SKM-1 treated with dmso at 0.1 percent for 144 hours (cell line): ENCODE results near the gene RTN4R.

Experiments
- DNase-seq: peaks from one replicate; lab custom pipeline; 2025; ENCODE audit not compliant: unreplicated experiment; lab: John Stamatoyannopoulos, UW

Gene RTN4R

DNA sequence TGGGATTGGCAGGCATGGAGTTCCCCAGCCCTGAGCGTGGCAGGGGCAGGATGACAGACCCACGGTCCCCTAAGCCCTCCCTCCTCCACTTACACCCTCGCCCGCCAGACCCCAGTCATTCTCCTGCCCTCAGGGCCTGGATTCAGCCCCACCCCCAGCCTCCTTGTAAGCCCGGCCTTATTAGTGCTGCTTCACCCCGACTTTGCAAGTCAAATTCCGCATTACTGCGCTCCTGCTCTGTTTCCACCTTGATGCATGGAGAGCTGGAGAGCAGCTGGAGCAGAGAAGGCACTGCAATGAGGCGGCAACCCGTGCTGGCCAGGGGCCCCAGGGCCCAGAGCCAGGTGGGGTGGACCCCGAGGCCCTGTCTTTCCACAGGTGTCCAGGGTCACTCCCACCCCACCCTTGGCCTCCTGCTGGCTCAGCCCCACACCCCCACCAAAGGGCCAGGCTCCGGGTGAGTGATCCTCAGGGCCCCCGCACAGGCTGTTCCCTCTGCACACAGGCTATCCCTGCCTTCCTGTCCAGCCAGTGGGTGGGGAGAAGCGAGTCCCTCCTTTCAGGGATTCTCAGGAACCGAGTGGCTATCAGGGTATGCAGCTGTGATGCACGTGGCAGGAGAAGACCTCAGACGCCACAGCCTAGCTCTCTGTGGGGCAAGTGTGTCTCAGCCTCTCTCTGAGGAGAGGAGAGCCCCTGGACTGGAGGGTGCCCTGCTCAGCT is 36.4 kb downstream of the RTN4R start:
- no peak for DNase-seq

DNA sequence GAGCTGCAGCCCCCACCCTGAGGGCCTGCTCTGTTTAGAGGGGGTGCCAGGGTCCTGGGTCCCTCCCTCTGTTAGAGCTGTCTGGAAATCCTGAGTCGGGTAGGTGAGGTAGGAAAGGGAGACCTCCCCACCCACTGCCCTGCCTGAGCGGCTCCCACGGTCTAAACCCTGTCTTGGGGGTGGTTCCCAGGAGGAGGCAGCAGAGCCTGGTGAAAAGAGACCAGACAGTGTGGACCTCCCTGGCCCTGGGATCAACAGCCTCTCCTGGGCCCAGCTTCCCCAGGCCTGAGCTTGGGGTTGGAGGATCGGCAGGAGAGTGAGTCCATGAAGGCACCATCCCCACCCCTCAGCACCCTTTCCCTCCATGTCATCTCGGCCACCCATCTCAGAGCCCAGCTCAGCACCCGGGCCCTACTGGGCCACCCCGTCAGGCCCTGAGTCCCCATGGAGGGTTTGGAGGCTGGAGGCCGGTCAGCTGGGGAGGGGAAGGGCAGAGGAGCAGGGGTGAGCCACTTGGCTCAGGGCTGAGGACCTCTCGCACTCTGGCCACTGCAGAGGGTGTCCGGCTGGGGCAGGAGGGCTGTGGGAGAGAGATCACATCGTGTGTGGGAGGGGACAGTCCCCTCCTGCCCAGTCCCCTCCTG is 37.2 kb downstream of the RTN4R start:
- no peak for DNase-seq

DNA sequence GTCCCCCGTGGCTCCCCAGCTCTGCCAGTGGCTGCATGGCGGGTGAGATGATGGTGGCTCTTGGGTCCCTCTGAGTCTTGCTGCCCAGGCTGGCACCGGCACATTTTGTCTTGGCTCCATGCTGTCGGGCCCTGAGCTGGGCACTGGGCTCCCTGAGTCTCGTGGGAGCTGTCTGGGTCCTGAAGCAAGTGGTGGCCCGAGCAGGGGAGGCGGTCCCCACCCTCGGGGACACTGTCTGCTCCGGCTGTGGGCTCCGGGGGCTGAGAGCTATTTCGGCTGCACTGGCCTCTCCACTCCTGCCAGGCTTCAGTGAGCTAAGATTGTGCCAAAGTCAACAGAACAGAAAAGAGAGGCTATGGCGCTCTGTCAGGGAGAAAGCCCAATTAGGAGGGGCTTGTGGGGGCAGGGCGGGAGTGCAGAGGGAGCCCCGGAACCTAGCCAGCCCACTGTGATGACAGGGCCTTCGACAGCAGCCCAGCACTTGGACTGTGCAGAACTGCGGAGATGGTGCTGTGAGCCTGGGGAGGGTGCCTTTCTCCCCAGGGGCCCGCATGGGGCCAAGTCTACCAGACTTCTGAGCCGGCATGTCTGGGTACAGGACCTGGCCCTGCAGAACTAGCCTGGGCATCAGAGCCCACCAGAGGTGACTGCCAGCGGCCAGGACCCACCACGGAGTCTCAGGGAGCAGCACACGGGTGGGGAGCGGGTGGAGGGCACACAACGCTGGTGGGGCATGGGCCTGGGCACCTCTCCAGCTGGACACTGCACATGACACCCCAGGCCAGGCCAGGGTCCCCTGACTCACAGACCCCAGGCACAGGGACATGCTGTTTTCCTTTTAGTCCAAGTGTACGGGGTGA is 38.0 kb downstream of the RTN4R start:
- no peak for DNase-seq

DNA sequence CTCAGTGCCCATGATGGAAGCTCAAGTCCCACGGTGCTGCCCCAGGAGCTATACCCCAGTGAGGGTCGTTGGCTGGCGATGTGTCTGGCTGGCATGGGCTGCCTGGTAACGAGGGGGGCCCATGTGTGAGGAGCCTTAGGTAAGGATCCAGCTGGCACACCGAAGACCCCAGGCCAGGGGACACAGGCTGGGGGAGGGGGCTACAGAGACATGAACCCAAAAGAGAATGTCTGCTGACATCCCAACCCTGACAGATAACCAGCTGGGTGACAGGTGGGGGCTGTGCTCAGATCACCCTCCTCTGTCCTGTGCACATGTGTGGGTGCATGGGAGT is 39.2 kb downstream of the RTN4R start:
- DNase-seq: no peak

DNA sequence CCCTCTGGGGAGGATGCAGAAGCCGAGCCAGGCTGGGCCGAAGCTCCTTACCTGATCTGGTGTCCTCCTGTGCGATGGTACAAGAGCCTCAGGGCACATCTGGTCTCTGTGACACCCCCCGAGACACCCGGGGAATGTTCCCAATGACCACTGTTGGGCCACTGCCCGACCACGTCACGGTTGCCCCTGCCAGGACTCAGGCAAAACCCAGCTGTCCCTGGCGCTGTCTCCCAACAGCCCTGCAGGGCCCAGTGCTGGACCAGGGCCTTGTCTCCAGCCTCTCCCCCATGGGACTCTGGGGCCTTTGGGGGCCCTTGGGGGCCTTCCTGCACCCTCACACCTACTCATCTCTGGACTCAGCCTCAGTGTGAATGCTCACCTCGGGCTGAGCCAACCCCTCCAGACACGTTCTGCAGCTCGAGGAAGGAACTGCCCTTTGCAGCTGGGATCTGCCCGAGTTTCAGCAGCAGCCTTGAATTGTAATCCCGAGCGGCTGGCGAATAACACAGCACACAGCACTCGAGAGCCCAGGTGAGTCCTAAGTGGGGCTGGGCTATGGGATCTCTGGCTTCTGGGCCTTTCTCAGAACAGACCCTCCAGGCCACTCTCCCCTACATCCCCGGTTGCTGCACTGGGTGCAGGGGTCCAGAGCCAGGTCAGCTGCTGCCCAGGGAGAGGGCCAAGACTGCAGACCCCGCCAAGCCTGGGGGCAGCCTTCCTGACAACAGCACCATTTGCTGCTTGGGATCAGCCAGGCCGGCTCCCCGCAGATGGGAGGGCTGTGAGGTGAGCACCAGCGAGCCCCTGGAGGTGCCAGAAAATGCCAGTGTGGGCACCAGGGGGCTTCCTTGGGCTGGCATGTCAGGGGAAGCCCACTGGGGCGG is 39.8 kb downstream of the RTN4R start:
- DNase-seq: no peak

DNA sequence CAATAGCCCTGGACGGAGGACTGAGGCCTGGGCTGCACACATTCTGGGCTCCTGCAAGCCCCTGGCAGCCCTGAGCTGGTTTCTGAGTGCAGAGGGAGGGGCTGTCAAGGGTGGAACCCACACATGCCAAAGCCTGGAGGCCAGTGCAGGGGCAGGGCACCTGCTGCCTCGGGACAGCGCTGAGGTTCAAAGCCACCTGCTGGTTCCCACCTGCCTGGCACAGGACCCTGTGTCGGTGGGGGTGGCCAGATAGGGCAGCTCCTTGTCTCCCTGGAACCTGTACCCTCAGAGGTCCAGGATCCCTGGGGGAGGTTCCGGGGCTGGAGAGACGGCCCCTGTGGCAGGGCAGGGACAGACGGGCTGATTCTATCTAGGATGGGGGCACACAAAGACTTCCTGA is 40.8 kb downstream of the RTN4R start:
- DNase-seq: no peak

DNA sequence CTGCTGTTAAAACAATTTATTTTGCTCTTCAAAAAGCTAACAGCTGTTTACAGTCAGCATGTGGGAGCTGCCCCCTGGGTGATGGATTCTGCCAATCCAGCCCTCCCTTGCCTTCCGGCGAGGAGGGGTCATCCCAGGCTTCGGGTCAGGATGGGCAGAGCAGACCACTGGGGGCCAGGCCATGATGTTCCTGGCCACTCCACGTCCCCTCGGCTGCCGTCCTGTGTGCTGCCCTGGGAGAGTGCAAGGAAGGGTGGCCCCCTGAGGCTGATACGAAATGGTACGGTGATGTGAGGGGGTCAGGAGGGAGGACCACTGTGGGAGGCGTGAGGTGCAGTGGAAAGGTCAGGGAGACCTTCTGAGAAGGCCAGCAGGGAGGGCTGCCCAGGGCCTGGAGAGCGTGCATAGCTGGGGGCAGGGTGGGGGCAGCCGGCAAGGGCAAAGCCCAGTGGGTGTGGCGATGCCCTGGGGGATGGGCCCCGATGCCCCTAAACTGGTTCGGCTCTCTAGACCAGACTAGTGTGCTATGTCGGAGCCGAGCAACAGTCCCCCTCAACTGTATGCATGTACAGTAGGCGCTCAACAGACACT is 41.3 kb downstream of the RTN4R start:
- DNase-seq: no peak

DNA sequence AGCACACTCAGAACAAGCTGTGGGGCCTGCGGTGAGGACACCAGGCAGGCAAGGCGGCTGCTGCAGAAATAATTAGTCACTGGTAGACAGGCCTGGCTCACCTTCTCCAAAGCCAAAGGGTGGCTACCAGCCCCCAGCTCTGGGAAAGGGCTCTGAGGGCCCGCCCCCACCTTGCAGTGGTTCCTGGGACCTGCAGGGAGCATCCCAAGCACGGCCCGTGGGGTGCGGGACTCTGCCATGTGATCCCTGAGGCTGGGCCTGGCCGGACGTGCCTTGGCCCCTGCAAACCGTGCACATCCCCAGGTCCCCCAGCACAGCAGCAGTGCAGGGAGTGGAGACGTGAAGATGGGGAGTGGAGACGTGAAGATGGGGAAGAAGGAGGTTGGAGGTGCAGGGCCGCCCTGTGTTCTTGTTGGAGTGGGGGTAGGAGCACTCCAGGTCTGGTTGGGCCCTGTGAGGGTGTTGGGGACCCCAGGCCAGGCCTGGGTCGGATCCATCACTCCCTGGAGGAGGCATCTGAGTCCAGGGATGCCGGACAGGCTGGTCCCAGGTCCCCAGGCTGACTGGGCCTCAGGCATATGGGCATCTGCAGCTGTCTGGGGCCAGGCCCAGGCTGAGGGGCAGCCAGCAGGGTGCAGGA is 41.9 kb downstream of the RTN4R start:
- DNase-seq: no peak

DNA sequence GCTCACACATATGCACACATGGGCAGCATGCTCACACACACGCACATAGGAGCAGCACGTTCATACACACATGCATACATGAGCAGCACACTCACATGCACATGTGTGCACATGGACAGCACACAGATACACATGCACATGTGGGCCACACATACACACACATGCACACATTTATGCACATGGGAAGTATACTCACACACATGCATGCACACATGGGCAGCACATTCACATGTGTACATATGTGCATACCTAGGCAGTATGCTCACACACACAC is 42.5 kb downstream of the RTN4R start:
- DNase-seq: no peak

DNA sequence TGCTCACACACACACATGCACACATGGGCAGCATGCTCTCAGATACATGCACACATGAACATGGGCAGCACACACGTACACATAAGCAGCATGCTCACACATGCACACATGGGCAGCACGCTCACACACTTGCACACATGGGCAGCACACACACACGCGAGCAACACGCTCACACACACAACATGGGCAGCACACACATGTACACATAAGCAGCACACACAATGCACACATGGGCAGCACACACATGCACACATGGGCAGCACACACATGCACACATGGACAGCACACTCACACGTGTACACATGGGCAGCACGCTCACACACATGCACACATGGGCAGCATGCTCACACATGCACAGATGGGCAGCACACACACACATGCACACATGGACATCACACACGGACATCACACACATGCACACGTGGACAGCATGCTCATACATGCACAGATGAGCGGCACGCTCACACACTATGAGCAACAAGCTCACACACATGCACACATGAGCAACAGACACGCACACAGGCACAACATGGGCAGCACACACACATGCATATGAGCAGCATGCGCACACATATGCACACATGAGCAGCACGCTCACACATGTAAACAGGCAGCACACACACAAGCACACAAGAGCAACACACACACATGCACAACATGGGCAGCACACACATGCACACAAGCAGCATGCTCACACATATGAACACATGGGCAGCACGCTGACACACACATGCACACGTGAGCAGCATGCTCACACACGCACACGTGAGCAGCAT is 43.0 kb downstream of the RTN4R start:
- no peak for DNase-seq

DNA sequence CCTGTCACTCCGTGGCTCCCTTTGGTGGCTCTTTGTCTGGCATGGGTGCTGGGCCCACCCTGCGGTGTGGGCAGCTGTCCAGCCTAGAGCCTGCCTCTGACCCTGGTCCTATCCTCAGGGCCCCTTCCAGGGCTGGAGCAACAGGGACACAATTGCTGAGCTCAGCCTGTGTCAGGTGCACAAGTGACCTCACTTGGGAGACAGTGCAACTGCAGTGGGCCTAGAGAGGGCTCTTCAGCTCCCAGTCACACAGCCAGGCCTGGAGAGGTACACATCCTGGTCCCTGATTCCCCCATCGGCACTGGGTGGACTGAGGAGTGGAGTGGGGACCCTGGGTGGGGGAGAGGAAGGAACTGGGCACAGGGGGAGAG is 43.9 kb downstream of the RTN4R start:
- DNase-seq: no peak

DNA sequence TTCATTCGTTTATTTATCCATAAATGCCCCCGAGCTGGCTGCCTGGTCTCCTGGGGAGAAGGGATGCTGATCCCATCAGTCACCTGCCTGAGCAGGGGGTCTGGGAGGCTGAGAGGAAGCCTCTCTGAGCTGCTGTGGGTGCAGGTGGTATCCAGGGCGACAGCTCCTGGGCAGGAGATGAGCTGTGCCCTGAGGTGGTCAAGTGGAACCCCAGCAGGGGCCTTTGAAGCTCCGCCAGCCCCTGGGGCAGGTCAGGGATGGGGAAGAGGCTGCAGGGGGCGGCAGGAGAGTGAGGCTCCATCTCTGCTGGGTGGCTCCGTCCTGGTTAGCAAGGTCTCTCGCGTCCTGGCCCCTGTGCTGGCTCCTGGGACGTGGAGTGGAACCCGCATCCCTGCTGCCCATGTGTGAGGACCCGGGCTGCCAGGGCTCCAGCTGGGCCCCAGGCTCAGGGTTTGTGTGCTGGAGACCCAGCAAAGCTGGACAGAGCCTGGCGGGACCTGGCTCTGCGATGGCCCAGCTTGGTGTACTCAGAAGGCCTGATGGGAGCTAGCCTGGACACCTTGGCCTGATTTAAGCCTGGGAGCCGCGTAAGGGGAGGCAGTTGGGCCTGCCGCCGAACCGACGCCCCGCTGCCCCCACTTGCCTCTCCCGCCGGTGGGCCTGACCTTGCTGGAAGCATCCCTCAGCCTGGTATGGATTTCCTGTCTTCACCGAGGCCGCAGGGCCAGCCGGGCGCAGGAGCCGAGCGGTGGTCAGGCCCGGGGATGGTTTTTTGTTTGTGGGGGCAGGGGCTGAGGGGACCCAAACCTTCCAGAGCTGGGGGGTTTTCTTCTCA is 44.5 kb downstream of the RTN4R start:
- DNase-seq: no peak

DNA sequence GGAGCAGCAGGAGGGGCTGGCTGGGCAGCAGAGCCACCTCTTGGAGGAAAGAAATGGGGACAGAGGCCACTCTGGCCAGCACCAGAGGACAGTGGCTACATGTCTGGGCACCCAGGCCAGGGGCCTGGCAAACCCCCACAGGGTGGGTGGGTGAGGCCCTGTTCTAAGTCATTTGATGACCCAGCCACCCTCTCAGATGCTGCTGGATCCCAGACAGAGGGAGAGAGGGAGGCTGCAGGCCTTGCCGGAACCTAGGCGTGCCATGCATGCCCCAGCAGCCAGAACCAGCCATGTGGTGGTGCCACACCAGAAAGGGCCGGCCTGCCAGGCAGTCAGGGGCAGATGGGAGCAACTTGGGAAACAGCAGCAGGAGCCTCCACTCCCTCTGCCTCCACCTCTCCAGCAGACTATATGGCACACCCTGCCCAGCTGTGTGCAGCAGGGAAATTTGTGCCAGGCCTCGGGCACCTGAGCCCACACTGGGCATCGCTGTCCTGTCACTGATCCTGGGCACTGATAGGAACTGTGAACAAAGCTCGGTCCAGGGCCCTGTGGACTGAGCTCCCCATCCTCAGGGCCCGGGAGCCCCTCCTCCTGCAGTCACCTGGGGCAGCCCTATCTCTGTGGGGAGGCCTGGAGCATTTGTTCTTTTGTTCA is 45.2 kb downstream of the RTN4R start:
- DNase-seq: no peak

DNA sequence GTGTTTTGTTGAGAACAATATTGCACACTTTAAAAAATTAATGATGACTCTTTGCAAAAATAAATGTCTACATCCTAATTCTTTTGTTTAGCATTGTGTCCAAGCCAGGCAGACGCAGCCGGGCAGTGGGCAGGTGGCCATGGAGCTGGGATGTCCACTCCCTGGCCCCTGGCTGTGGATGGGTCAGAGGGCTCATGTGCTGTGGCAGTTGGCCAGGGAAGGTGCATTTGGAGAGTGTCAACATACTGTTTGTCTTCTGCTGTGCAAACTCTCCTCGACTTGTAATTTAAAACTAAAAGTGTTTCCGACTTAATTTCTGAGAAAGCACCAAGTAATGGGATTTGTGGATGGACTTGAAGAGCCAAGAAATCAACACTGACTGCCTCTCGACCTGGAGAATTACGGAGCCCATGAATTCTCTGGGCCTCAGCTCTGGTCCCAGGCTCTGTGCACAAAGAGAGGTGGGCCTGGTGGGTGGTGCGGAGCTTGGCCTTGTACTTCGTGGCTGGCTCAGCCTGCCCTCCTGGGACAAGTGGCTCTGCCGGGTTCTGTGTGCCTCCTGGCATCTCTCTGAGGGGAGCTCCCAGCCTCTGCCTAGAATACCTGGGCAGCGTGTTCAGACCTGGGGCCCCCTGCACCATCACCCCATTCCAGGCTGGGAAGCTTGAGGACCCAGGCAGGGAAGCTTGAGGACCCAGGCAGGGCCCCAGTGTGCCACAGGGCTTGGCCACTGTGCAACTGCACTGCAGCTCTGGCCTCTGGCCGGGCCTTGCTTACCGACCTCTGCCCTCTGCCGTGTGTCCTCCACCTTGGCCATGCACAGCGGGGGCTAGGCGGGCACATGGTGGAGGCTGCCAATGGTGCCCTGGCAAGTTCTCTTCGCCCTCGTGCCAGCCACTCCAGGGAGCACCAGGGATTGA is 46.4 kb downstream of the RTN4R start:
- no peak for DNase-seq

DNA sequence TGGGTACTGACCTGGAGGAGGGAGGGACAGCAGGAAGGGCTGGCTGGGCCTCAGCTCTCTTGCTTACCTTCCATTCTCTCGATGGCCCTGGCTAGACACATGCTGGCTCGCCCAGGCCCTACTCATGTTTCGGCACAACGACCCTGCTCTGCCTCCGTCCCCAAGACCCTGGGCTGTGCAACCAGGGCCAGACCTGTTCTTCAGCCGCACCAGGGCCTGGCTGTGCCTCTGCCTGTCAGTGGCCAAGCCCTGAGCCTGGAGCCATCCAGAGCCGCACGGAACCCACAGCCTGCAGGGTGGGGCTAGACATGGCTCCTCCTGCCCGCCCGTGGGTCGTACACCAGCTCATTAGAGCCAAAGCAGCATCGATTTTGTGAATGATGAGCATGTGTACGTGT is 47.5 kb downstream of the RTN4R start:
- DNase-seq: no peak

DNA sequence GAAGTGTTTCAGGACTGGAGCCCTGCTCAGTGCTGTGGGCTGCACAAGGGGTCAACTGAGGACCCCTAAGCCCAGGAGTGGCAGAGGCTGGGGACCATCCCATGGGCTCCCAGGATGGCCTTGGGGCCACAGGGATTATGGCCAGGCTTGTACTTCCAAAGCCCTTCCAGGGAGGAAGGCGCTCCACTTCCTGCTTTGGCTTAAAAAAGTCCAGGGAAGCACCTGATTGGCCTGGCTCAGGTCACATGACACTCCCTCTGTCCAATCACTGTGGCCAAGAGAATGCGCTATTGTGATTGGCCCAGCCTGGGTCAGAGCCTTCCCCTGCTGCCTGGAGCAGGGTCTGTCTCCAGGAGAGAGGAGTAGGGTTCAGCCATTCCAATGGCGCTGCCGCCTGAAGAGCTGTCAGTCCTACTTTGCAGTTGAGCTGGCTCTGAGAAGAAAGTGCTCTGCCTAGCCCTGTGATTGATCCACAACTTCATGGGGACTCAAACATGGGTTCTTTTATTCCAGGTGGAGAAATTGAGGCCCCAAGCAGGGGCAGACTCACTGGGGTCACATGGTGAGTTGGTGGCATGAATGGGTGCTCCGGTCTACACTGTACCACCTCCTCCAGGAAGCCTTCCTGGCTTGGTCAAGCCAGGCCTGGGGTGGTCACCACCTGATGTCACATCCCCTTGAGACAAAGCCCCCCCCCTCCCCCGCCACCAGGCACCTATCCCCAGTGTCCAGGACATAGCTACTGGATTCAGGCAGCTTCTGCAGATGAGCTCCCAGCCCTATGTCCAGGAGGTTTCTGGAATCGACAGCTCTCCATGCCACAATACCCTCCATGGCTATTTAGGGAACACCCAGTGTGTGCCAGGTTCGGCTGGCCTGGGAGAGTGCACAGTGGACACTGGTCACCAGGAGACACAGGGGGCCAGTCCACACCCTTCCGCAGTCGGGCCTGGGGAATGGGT is 48.2 kb downstream of the RTN4R start:
- DNase-seq: no peak
